B cell (primary cell): ENCODE results near the gene PRSS16.

Source experiments
- CTCF ChIP-seq: fragments of 200-600 bp; IDR thresholded peaks from one replicate; pipeline ENCODE4 v1.8.0; 2022; ENCODE audit warnings: antibody characterized with exemption, mild to moderate bottlenecking
- EZH2 ChIP-seq: IDR thresholded peaks from 2 replicates; pipeline ENCODE4 v1.6.1; 2012; ENCODE audit warnings: borderline replicate concordance, low read depth, mild to moderate bottlenecking, moderate library complexity, low read length; ENCODE audit not compliant: insufficient read depth, poor library complexity, severe bottlenecking

- TF ChIP-seq CTCF, result no peak
- TF ChIP-seq EZH2, result no peak
These were observed 42.8 kb downstream of the PRSS16 start for GRCh38 chr6:27290065-27290849.
